ENCODE measurements around the gene CTDSPL2.
A peak's percentile ranks its signal among the peaks of the same experiment; 100 is the strongest.
"Not testable (repeated sequence)": the region's sequence is repeated elsewhere in the genome, so short reads cannot be mapped to it uniquely, and the experiment has no call there.

CTDSPL2 gene

GRCh38 chr15:44541282-44541958, 114.0 kb downstream of the CTDSPL2 start:
- DNase-seq: no peak

GRCh38 chr15:44542596-44542995, 115.2 kb downstream of the CTDSPL2 start:
- no peak for DNase-seq

- DNase-seq: not testable (repeated sequence)
These were observed 117.3 kb downstream of the CTDSPL2 start for GRCh38 chr15:44544745-44545144.

GRCh38 chr15:44545913-44546802, 118.7 kb downstream of the CTDSPL2 start:
- DNase-seq: peak; percentile 46 to 64

- DNase-seq: not testable (repeated sequence)
These were observed 121.7 kb downstream of the CTDSPL2 start for GRCh38 chr15:44549152-44549551.

- DNase-seq: peak in 1 of 2 donors; percentile 49
These were observed 122.8 kb downstream of the CTDSPL2 start for GRCh38 chr15:44550256-44550655.

- no peak for DNase-seq
These were observed 123.3 kb downstream of the CTDSPL2 start for GRCh38 chr15:44550734-44551133.

- DNase-seq: no peak
These were observed 127.7 kb downstream of the CTDSPL2 start for GRCh38 chr15:44554934-44555723.

GRCh38 chr15:44560926-44561325, 133.5 kb downstream of the CTDSPL2 start:
- DNase-seq: not testable (repeated sequence)

GRCh38 chr15:44565387-44566154, 138.1 kb downstream of the CTDSPL2 start:
- no peak for DNase-seq

GRCh38 chr15:44566155-44566540, 138.7 kb downstream of the CTDSPL2 start:
- no peak for DNase-seq

GRCh38 chr15:44568338-44568737, 140.9 kb downstream of the CTDSPL2 start:
- DNase-seq: no peak

- DNase-seq: no peak
These were observed 141.9 kb downstream of the CTDSPL2 start for GRCh38 chr15:44569316-44569715.

- DNase-seq: no peak
These were observed 142.9 kb downstream of the CTDSPL2 start for GRCh38 chr15:44570361-44570760.

- no peak for DNase-seq
These were observed 146.0 kb downstream of the CTDSPL2 start for GRCh38 chr15:44573386-44573785.

GRCh38 chr15:44574734-44575133, 147.3 kb downstream of the CTDSPL2 start:
- DNase-seq: no peak
